IMR-90 (cell line): ENCODE results near the gene DUSP11. TPM values are rescaled to one million over a fixed set of nuclear protein-coding genes. Genes with fewer than 3 reads are reported as not detected.

ENCODE experiments used
- ATAC-seq: fragments of 200-7000 bp; cut with Tn5 transposase; 2 replicates; pipeline ENCODE4 v1.9.1; 2020; ENCODE audit warnings: low read depth, mild to moderate bottlenecking, moderate library complexity
- BruUV-seq: library from RNA; stranded (reverse); fragments of 400-500 nt; replicated peaks from 2 replicates; lab custom pipeline; 2021; lab: Mats Ljungman, UMichigan
- CTCF ChIA-PET: fragments of 300-600 bp; formaldehyde crosslinking; extraction: SDS; loops from one replicate; lab custom pipeline; 2021; ENCODE audit warnings: antibody characterized with exemption; lab: Yijun Ruan, JAX
- POLR2A ChIA-PET: fragments of 300-600 bp; sonication (Branson Sonifier 250); formaldehyde crosslinking; loops from one replicate; lab custom pipeline; 2022; ENCODE audit warnings: antibody characterized with exemption; ENCODE audit not compliant: unreplicated experiment; lab: Charles Lee
- DNase-seq: peaks from one replicate; pipeline ENCODE4 v3.0.0; 2013
- H2AFZ ChIP-seq: replicated peaks from 2 replicates; pipeline ENCODE3; 2013; ENCODE audit warnings: low read length, mild to moderate bottlenecking; ENCODE audit not compliant: poor library complexity
- H2AK5ac ChIP-seq: 2 replicates; pipeline ENCODE4 v1.6.1; 2013; ENCODE audit warnings: low read depth, low read length, inconsistent platforms
- H2AK9ac ChIP-seq: replicated peaks from 2 replicates; pipeline ENCODE3; 2013; ENCODE audit warnings: mild to moderate bottlenecking, low read depth, low read length, moderate library complexity; ENCODE audit not compliant: poor library complexity
- H2BK120ac ChIP-seq: 2 replicates; pipeline ENCODE4 v1.6.1; 2013; ENCODE audit warnings: low read depth, low read length, inconsistent platforms
- H2BK15ac ChIP-seq: 3 replicates; pipeline ENCODE4 v1.6.1; 2013; ENCODE audit warnings: low read depth, low read length, inconsistent platforms
- H2BK20ac ChIP-seq: 2 replicates; pipeline ENCODE4 v1.6.1; 2013; ENCODE audit warnings: low read depth, mild to moderate bottlenecking, inconsistent platforms, low read length, moderate library complexity
- H2BK5ac ChIP-seq: 2 replicates; pipeline ENCODE4 v1.6.1; 2013; ENCODE audit warnings: mild to moderate bottlenecking, low read depth, low read length, inconsistent platforms; ENCODE audit not compliant: poor library complexity, severe bottlenecking
- H3K14ac ChIP-seq: replicated peaks from 2 replicates; pipeline ENCODE4 v1.6.1; 2013; ENCODE audit warnings: low read depth, low read length, inconsistent platforms
- H3K18ac ChIP-seq: 2 replicates; pipeline ENCODE4 v1.6.1; 2013; ENCODE audit warnings: low read depth, low read length, control low read depth
- H3K23ac ChIP-seq: 2 replicates; pipeline ENCODE4 v1.6.1; 2013; ENCODE audit warnings: low read depth, low read length, inconsistent platforms
- H3K27ac ChIP-seq: 2 replicates; pipeline ENCODE4 v1.5.1; 2013; ENCODE audit warnings: mild to moderate bottlenecking, control low read depth, low read length; ENCODE audit not compliant: insufficient read depth
- H3K27me3 ChIP-seq: 2 replicates; pipeline ENCODE4 v1.6.1; 2013; ENCODE audit warnings: low read length; ENCODE audit not compliant: control insufficient read depth, insufficient read depth
- H3K36me3 ChIP-seq: 2 replicates; pipeline ENCODE4 v1.6.1; 2013; ENCODE audit warnings: low read length, mixed read lengths; ENCODE audit not compliant: control insufficient read depth, insufficient read depth
- H3K4ac ChIP-seq: 2 replicates; pipeline ENCODE4 v1.6.1; 2013; ENCODE audit warnings: low read depth, low read length, inconsistent platforms
- H3K4me1 ChIP-seq: 2 replicates; pipeline ENCODE4 v1.6.1; 2013; ENCODE audit warnings: low read length, mixed read lengths; ENCODE audit not compliant: control insufficient read depth, insufficient read depth
- H3K4me2 ChIP-seq: 2 replicates; pipeline ENCODE4 v1.6.1; 2013; ENCODE audit warnings: low read depth, mild to moderate bottlenecking, control low read depth, low read length, moderate library complexity
- H3K4me3 ChIP-seq: 2 replicates; pipeline ENCODE4 v1.5.1; 2013; ENCODE audit warnings: low read depth, mild to moderate bottlenecking, control low read depth, low read length, moderate library complexity; ENCODE audit not compliant: insufficient read depth
- H3K56ac ChIP-seq: 2 replicates; pipeline ENCODE4 v1.6.1; 2013; ENCODE audit warnings: low read length, inconsistent platforms; ENCODE audit not compliant: insufficient read depth; ENCODE audit errors: extremely low read depth
- H3K79me1 ChIP-seq, 2 experiments: 2 replicates each; pipeline ENCODE4 v1.6.1; 2013; ENCODE audit warnings: low read length in 2 of 2, inconsistent platforms in 1 of 2, low read depth in 1 of 2
- H3K9ac ChIP-seq: 2 replicates; pipeline ENCODE4 v1.6.1; 2013; ENCODE audit warnings: low read depth, low read length, control low read depth
- H3K9me1 ChIP-seq: 2 replicates; pipeline ENCODE4 v1.6.1; 2013; ENCODE audit warnings: low read length, inconsistent platforms; ENCODE audit not compliant: insufficient read depth
- H3K9me3 ChIP-seq: 2 replicates; pipeline ENCODE4 v1.6.1; 2013; ENCODE audit warnings: low read length; ENCODE audit not compliant: control insufficient read depth, insufficient read depth
- H4K20me1 ChIP-seq: 2 replicates; pipeline ENCODE4 v1.6.1; 2013; ENCODE audit warnings: low read length, inconsistent platforms; ENCODE audit not compliant: insufficient read depth
- H4K5ac ChIP-seq: 2 replicates; pipeline ENCODE4 v1.6.1; 2013; ENCODE audit warnings: mild to moderate bottlenecking, low read depth, low read length, control low read depth
- H4K8ac ChIP-seq, 2 experiments: 2 replicates each; pipeline ENCODE4 v1.6.1; 2013; ENCODE audit warnings: low read depth in 2 of 2, low read length in 2 of 2, control low read depth in 1 of 2, inconsistent platforms in 1 of 2
- H4K91ac ChIP-seq: 2 replicates; pipeline ENCODE4 v1.6.1; 2013; ENCODE audit warnings: low read depth, low read length, inconsistent platforms; ENCODE audit not compliant: insufficient read depth
- BHLHE40 ChIP-seq: fragments of 150-350 bp; IDR thresholded peaks from 2 replicates; pipeline ENCODE4 v1.6.1; 2016; ENCODE audit warnings: mild to moderate bottlenecking, low read depth, low read length
- CEBPB ChIP-seq: IDR thresholded peaks from 2 replicates; pipeline ENCODE4 v1.6.1; 2012; ENCODE audit warnings: low read depth, low read length, improper control_type of control experiment
- CHD1 ChIP-seq: IDR thresholded peaks from 2 replicates; pipeline ENCODE4 v1.6.1; 2012; ENCODE audit warnings: low read depth, low read length, improper control_type of control experiment
- CTCF ChIP-seq: conservative IDR thresholded peaks from 2 replicates; pipeline ENCODE4 v1.5.1; 2012; ENCODE audit warnings: mild to moderate bottlenecking, low read depth, low read length, improper control_type of control experiment
- FOS ChIP-seq: fragments of 150-350 bp; IDR thresholded peaks from 2 replicates; pipeline ENCODE4 v1.6.1; 2016; ENCODE audit warnings: low read depth, low read length
- MAFK ChIP-seq: IDR thresholded peaks from 2 replicates; pipeline ENCODE4 v1.6.1; 2012; ENCODE audit warnings: low read depth, low read length, improper control_type of control experiment
- MAZ ChIP-seq: IDR thresholded peaks from 2 replicates; pipeline ENCODE4 v1.6.1; 2012; ENCODE audit warnings: low read depth, mild to moderate bottlenecking, low read length, improper control_type of control experiment, moderate library complexity, borderline replicate concordance
- MXI1 ChIP-seq: IDR thresholded peaks from 2 replicates; pipeline ENCODE4 v1.6.1; 2012; ENCODE audit warnings: low read depth, mild to moderate bottlenecking, low read length, moderate library complexity, borderline replicate concordance
- NFE2L2 ChIP-seq: fragments of 150-350 bp; IDR thresholded peaks from 2 replicates; pipeline ENCODE4 v1.6.1; 2016; ENCODE audit warnings: low read depth, mild to moderate bottlenecking, low read length
- RAD21 ChIP-seq: IDR thresholded peaks from 2 replicates; pipeline ENCODE4 v1.6.1; 2012; ENCODE audit warnings: low read length, improper control_type of control experiment
- RCOR1 ChIP-seq: IDR thresholded peaks from 2 replicates; pipeline ENCODE4 v1.6.1; 2012; ENCODE audit warnings: mild to moderate bottlenecking, low read length, improper control_type of control experiment; ENCODE audit not compliant: insufficient replicate concordance
- RFX5 ChIP-seq: IDR thresholded peaks from 2 replicates; pipeline ENCODE4 v1.8.0; 2012; ENCODE audit warnings: low read depth, mild to moderate bottlenecking, low read length, moderate library complexity
- USF2 ChIP-seq: fragments of 150-350 bp; IDR thresholded peaks from 2 replicates; pipeline ENCODE4 v1.6.1; 2017; ENCODE audit warnings: mild to moderate bottlenecking, antibody characterized with exemption, low read length, low read depth
- WGBS, 2 experiments: methylation state at CpG; one replicate each; pipeline versions ENCODE4 v1.1.5 to v1.1.7; 2013; ENCODE audit warnings: missing lambda C conversion rate in 2 of 2; ENCODE audit not compliant: insufficient read length in 1 of 2; ENCODE audit errors: extremely low coverage in 2 of 2; 5-methylcytosine and 5-hydroxymethylcytosine counted together
- dilution Hi-C: fragments of 300-500 bp; cut with HindIII; formaldehyde crosslinking; loops from one replicate; pipeline ENCODE4 v1.14.3; 2018; ENCODE audit warnings: low sequenced_read_pairs; ENCODE audit not compliant: unreplicated experiment
- in situ Hi-C: fragments of 300-500 bp; cut with MboI; formaldehyde crosslinking; loops from 3 replicates; pipeline ENCODE4 v1.14.3; 2019; ENCODE audit warnings: low sequenced_read_pairs, inconsistent platforms, mixed read lengths
- intact Hi-C: fragments of 100-400 bp; cut with micrococcal nuclease; formaldehyde crosslinking; loops from 2 replicates; pipeline ENCODE4 v1.10.0; 2022
- polyA plus RNA-seq, 3 experiments: library from polyadenylated mRNA; depleted of rRNA; stranded (reverse); fragments of >200 nt; gene quantifications; 2 replicates each; pipeline ENCODE4 v1.2.3, GENCODE V29; 2012; ENCODE audit warnings: low replicate concordance in 1 of 3
- total RNA-seq: library from RNA; depleted of rRNA; stranded (reverse); fragments of >200 nt; gene quantifications from 2 replicates; pipeline ENCODE4 v1.2.3, GENCODE V29; 2012
- TF ChIP-seq, protein P1 (sequence below): fragments of 150-350 bp; IDR thresholded peaks from 2 replicates; pipeline ENCODE4 v1.6.1; 2016; ENCODE audit warnings: low read depth, mild to moderate bottlenecking, low read length, moderate library complexity, borderline replicate concordance

The DUSP11 gene
- total and polyA plus RNA-seq, 2 of the 4 experiments (the other 2 are of a cell fraction) = 22.4 to 25.6 TPM

- ChIA-PET CTCF (no interaction called here), POLR2A (no interaction called here)
- H3K4ac ChIP-seq = no peak overlapping the region
- H3K4me2 ChIP-seq = no peak overlapping the region
- dilution Hi-C loops (no loop called here), intact Hi-C loops (no loop called here), in situ Hi-C loops (no loop called here)
- DNase-seq (no peak), ATAC-seq (no peak)
- no peak overlapping the region for H2AFZ ChIP-seq
- no peak overlapping the region for H3K18ac ChIP-seq
- no peak overlapping the region for H2BK15ac ChIP-seq
- no peak overlapping the region for H2AK5ac ChIP-seq
- H3K4me3 ChIP-seq = no peak overlapping the region
- H2BK5ac ChIP-seq = no peak overlapping the region
- H2BK20ac ChIP-seq = no peak overlapping the region
- no TSS peak for BruUV-seq
- H3K79me1 ChIP-seq = no peaks in the 10 kb centered on the region
- H3K14ac ChIP-seq = no peak overlapping the region
- no peaks in the 10 kb centered on the region for H3K4me1 ChIP-seq
- H3K23ac ChIP-seq = no peak overlapping the region
- WGBS, 2 experiments = no CpG with 5 or more reads among the region's 3 CpGs
- no peaks in the 10 kb centered on the region for H3K9me3 ChIP-seq
- no peaks in the 10 kb centered on the region for H3K27me3 ChIP-seq
- no peak overlapping the region for H3K9ac ChIP-seq
- no peaks in the 10 kb centered on the region for H4K20me1 ChIP-seq
- H2BK120ac ChIP-seq = no peak overlapping the region
- H4K8ac ChIP-seq = no peak overlapping the region
- H2AK9ac ChIP-seq = no peak overlapping the region
- H3K27ac ChIP-seq = no peak overlapping the region
- TF ChIP-seq CHD1 = no peak
- TF ChIP-seq, protein P1, sequence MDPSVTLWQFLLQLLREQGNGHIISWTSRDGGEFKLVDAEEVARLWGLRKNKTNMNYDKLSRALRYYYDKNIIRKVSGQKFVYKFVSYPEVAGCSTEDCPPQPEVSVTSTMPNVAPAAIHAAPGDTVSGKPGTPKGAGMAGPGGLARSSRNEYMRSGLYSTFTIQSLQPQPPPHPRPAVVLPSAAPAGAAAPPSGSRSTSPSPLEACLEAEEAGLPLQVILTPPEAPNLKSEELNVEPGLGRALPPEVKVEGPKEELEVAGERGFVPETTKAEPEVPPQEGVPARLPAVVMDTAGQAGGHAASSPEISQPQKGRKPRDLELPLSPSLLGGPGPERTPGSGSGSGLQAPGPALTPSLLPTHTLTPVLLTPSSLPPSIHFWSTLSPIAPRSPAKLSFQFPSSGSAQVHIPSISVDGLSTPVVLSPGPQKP = no peak
- no peak for TF ChIP-seq RFX5
- no peak for TF ChIP-seq MAZ
- TF ChIP-seq CEBPB = no peak
- TF ChIP-seq MAFK = no peak
- TF ChIP-seq FOS = no peak
- TF ChIP-seq USF2 = no peak
- no peak for TF ChIP-seq BHLHE40
- no peak for TF ChIP-seq CTCF
- no peak for TF ChIP-seq MXI1
- TF ChIP-seq NFE2L2 = no peak
- no peak for TF ChIP-seq RAD21
- TF ChIP-seq RCOR1 = no peak
- no peak overlapping the region for H4K91ac ChIP-seq
- no peak overlapping the region for H4K5ac ChIP-seq
- H3K56ac ChIP-seq = no peak overlapping the region
- peaks cover 16% of the 10 kb centered on the region for H3K36me3 ChIP-seq
- no peaks in the 10 kb centered on the region for H3K9me1 ChIP-seq
Observed at GRCh38 chr2:73728043-73728442, 51.9 kb downstream of the DUSP11 start.
